ENCODE results near the gene S100A7.
"Not testable (repeated sequence)": the region's sequence is repeated elsewhere in the genome, so short reads cannot be mapped to it uniquely, and the experiment has no call there.

The S100A7 gene

DNA sequence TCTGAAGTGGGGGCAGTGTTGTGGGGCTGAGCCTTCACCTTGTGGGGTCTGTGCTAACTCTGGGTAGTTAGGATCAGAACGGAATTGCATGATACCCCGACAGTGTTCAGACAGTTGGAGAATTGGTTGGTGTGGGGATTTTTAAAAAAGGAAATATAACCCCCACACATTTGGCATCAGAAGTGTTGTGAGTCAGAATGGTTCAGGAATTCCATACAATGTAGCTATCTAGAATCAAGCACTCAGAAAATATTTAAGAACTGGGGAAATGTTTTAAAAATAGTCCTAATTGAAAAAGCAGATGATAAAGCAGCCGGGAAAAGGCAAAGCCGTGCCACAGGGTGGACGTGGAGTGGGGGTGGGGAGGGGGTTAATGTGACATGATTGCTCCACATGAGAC, 6.5 kb upstream of the S100A7 start:
- H3K4me3 ChIP-seq (ENCODE audit: low read length) = no peak overlapping the region
- no peak for TF ChIP-seq CTCF (IDR thresholded peaks at IDR 0.05; ENCODE audit: insufficient read depth, low read depth, low read length, missing control alignments)
- DNase-seq (ENCODE audit: low read depth) = no peak

GRCh38 chr1:153465811-153466636, 5.6 kb upstream of the S100A7 start:
- DNase-seq (ENCODE audit: low read depth) = peak; percentile 46
- H3K4me3 ChIP-seq (ENCODE audit: low read length) = no peak overlapping the region
- TF ChIP-seq CTCF (IDR thresholded peaks at IDR 0.05; ENCODE audit: insufficient read depth, low read depth, low read length, missing control alignments) = peak; percentile 76

DNA sequence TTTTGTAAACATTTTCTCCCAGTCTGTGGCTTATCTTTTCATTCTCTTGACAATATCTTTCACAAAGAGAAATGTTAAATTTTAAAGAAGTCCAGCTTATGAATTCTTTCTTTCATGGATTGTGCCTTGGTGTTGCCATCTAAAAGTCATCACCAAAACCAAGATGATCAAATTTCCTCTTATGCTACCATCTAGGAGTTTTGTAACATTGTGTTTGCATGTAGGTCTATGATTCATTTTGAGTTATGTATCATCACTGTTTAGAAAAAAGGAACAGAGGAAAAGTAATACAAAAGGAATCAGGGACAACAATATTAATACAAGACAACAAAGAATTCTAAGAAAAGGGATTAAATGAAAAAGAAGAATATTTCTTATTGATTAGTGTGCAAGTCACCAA, 2.3 kb upstream of the S100A7 start:
- not testable (repeated sequence) for H3K4me3 ChIP-seq (ENCODE audit: low read length)
- peak; percentile 66 for DNase-seq (ENCODE audit: low read depth)

DNA sequence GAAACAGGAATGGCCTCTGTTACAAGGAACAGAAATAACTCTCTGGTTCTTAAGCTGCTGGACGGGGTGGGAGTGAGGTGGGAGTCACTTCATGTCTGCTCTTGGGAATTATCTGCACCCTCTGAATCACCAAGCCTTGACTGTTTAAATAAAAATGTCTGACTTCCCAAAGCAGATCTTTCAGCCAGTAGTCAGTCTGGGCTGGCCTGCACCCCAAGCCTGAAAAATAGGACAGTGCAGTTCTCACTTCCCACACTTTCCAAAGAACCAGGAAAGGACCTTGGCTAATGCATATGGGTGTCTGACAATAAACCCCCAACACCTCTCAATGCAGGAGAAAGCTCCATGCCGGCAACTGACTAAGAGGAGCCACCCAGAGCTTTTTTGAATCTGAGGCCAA, 796 bp downstream of the S100A7 start:
- TF ChIP-seq CTCF (IDR thresholded peaks at IDR 0.05; ENCODE audit: insufficient read depth, low read depth, low read length, missing control alignments) = no peak
- DNase-seq (ENCODE audit: low read depth) = no peak
- no peak overlapping the region for H3K4me3 ChIP-seq (ENCODE audit: low read length)

DNA sequence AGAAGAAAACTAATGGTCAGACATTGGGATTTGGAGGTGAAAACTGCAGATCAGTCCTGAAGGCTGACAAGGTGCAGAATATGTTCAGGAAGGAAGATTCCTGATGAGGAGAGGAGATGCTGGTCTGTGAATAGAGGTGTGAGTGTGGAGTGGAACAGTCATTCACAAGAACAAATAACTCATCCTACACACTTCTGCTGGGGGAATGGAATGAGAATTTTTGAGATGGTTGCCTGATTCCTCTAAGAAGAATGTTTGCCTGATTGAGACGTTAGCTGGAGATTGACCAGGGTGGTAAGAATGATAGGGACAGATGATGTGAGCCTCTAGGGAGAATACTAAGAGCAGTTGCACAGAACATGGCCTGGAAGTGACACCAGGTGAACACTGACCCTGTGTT, 4.1 kb downstream of the S100A7 start:
- no peak for TF ChIP-seq CTCF (IDR thresholded peaks at IDR 0.05; ENCODE audit: insufficient read depth, low read depth, low read length, missing control alignments)

GRCh38 chr1:153448851-153449250, 11.6 kb downstream of the S100A7 start:
- H3K4me3 ChIP-seq (ENCODE audit: low read length); DNase-seq (ENCODE audit: low read depth): not testable (repeated sequence)

More for the DNA sequence above, 4.1 kb downstream of the S100A7 start:
- H3K4me3 ChIP-seq (ENCODE audit: low read length) = no peak overlapping the region
- DNase-seq (ENCODE audit: low read depth) = no peak

GRCh38 chr1:153447498-153448170, 12.8 kb downstream of the S100A7 start:
- TF ChIP-seq CTCF (IDR thresholded peaks at IDR 0.05; ENCODE audit: insufficient read depth, low read depth, low read length, missing control alignments) = no peak
- DNase-seq (ENCODE audit: low read depth) = peak; percentile 79
- no peak overlapping the region for H3K4me3 ChIP-seq (ENCODE audit: low read length)

GRCh38 chr1:153444078-153444477, 16.4 kb downstream of the S100A7 start:
- no peak overlapping the region for H3K4me3 ChIP-seq (ENCODE audit: low read length)

More at GRCh38 chr1:153444078-153444477, 16.4 kb downstream of the S100A7 start:
- TF ChIP-seq CTCF (IDR thresholded peaks at IDR 0.05; ENCODE audit: insufficient read depth, low read depth, low read length, missing control alignments) = no peak
- DNase-seq (ENCODE audit: low read depth) = no peak

Data from epithelial cell of esophagus (primary cell).